UCSD-AML1 (cell line): Measurements from ENCODE around the gene ELMO3.
A peak's percentile ranks its signal among the peaks of the same experiment; 100 is the strongest.

Experiments
- DNase-seq: peaks from one replicate; lab custom pipeline; 2025; ENCODE audit not compliant: unreplicated experiment; lab: John Stamatoyannopoulos, UW

ELMO3 gene

GRCh38 chr16:67196881-67197280, 2.0 kb upstream of the ELMO3 start:
- DNase-seq, result no peak

GRCh38 chr16:67197704-67198103, 1.2 kb upstream of the ELMO3 start:
- no peak for DNase-seq

GRCh38 chr16:67198238-67198734, 645 bp upstream of the ELMO3 start:
- DNase-seq, result peak; percentile 44

- DNase-seq, result no peak
Measured at GRCh38 chr16:67199808-67200198, 872 bp downstream of the ELMO3 start.

GRCh38 chr16:67200491-67200890, 1.6 kb downstream of the ELMO3 start:
- DNase-seq, result no peak

GRCh38 chr16:67201411-67202345, 2.7 kb downstream of the ELMO3 start:
- DNase-seq, result no peak

GRCh38 chr16:67202426-67202825, 3.5 kb downstream of the ELMO3 start:
- DNase-seq, result no peak

- DNase-seq, result no peak
Measured at GRCh38 chr16:67202956-67203493, 4.1 kb downstream of the ELMO3 start.

- no peak for DNase-seq
Measured at GRCh38 chr16:67204076-67204475, 5.1 kb downstream of the ELMO3 start.

- no peak for DNase-seq
Measured at GRCh38 chr16:67206129-67206837, 7.4 kb downstream of the ELMO3 start.

- DNase-seq, result no peak
Measured at GRCh38 chr16:67206838-67207248, 7.9 kb downstream of the ELMO3 start.

GRCh38 chr16:67207249-67208091, 8.5 kb downstream of the ELMO3 start:
- DNase-seq, result peak; percentile 26

GRCh38 chr16:67208154-67208896, 9.4 kb downstream of the ELMO3 start:
- no peak for DNase-seq

GRCh38 chr16:67209565-67209964, 10.6 kb downstream of the ELMO3 start:
- no peak for DNase-seq

- DNase-seq, result no peak
Measured at GRCh38 chr16:67210069-67210937, 11.4 kb downstream of the ELMO3 start.

GRCh38 chr16:67211674-67212073, 12.7 kb downstream of the ELMO3 start:
- DNase-seq, result no peak

GRCh38 chr16:67212766-67213165, 13.8 kb downstream of the ELMO3 start:
- DNase-seq, result no peak

- DNase-seq, result no peak
Measured at GRCh38 chr16:67213197-67214019, 14.5 kb downstream of the ELMO3 start.
